ENCODE data around the gene ESYT1.

GRCh38 chr12:56116267-56117081 is 11.6 kb upstream of the ESYT1 start, which contains the start of gene RPL41:
- no peak for TF ChIP-seq EZH2 (IDR thresholded peaks at IDR 0.05; ENCODE audit: borderline replicate concordance, control insufficient read depth, low read depth, low read length)
- TF ChIP-seq RAD21 (IDR thresholded peaks at IDR 0.05; ENCODE audit: insufficient read depth, low read depth, low read length), result no peak
- no peak for TF ChIP-seq EP300 (IDR thresholded peaks at IDR 0.05; ENCODE audit: borderline replicate concordance in 1 of 2, control insufficient read depth in 1 of 2, low read depth in 2 of 2, low read length in 2 of 2)
- no peak for TF ChIP-seq USF1 (IDR thresholded peaks at IDR 0.05; ENCODE audit: borderline replicate concordance, extremely low read length, insufficient read depth, low read depth, low read length)
- TF ChIP-seq CBX5 (IDR thresholded peaks at IDR 0.05; ENCODE audit: low read depth), result peak; percentile 14; the same call in 1 of the 2 replicates
